Astrocyte (in vitro differentiated cells and primary cell): ENCODE measurements around the gene ARAP2. TPM values are rescaled to one million over a fixed set of nuclear protein-coding genes. Genes with fewer than 3 reads are reported as not detected.

ENCODE experiments used
- DNase-seq: peaks from one replicate; pipeline ENCODE4 v3.0.0-alpha.2; 2010; ENCODE audit warnings: low read depth
- FAIRE-seq: peaks from 2 replicates; lab custom pipeline; 2011; peaks lifted over from hg19 to GRCh38; lab: Jason Lieb, UNC
- H2AFZ ChIP-seq: 2 replicates; pipeline ENCODE4 v1.6.0; 2012; ENCODE audit warnings: low read depth, low read length, inconsistent platforms
- H3K27ac ChIP-seq: 2 replicates; pipeline ENCODE4 v1.5.1; 2011; ENCODE audit warnings: low read depth, low read length, inconsistent platforms
- H3K27me3 ChIP-seq: 2 replicates; pipeline ENCODE4 v1.6.0; 2011; ENCODE audit warnings: low read length, inconsistent platforms; ENCODE audit not compliant: insufficient read depth
- H3K36me3 ChIP-seq: 2 replicates; pipeline ENCODE4 v1.5.1; 2011; ENCODE audit warnings: low read length, inconsistent platforms; ENCODE audit not compliant: insufficient read depth
- H3K4me1 ChIP-seq: 2 replicates; pipeline ENCODE4 v1.5.1; 2011; ENCODE audit warnings: low read length, inconsistent platforms; ENCODE audit not compliant: insufficient read depth
- H3K4me2 ChIP-seq: 2 replicates; pipeline ENCODE4 v1.6.0; 2012; ENCODE audit warnings: low read length, inconsistent platforms
- H3K4me3 ChIP-seq: 2 replicates; pipeline ENCODE4 v1.5.1; 2011; ENCODE audit warnings: low read depth, mild to moderate bottlenecking, low read length, inconsistent platforms; ENCODE audit not compliant: insufficient read depth
- H3K79me2 ChIP-seq: 2 replicates; pipeline ENCODE4 v1.6.0; 2012; ENCODE audit warnings: mild to moderate bottlenecking, low read length, inconsistent platforms; ENCODE audit not compliant: insufficient read depth
- H3K9ac ChIP-seq: 2 replicates; pipeline ENCODE4 v1.6.0; 2012; ENCODE audit warnings: mild to moderate bottlenecking, low read length, inconsistent platforms
- H3K9me3 ChIP-seq: 2 replicates; pipeline ENCODE4 v1.5.1; 2012; ENCODE audit warnings: low read depth, mild to moderate bottlenecking, low read length, inconsistent platforms; ENCODE audit not compliant: insufficient read depth
- H4K20me1 ChIP-seq: 2 replicates; pipeline ENCODE4 v1.6.0; 2012; ENCODE audit warnings: low read length, inconsistent platforms; ENCODE audit not compliant: insufficient read depth
- H3K27ac Mint-ChIP-seq: one replicate; pipeline ENCODE4 v1.8.0; 2021; ENCODE audit warnings: mild to moderate bottlenecking, mixed read lengths; ENCODE audit not compliant: unreplicated experiment
- H3K27me3 Mint-ChIP-seq: one replicate; pipeline ENCODE4 v1.8.0; 2021; ENCODE audit warnings: low read depth, mixed read lengths; ENCODE audit not compliant: unreplicated experiment
- H3K36me3 Mint-ChIP-seq: one replicate; pipeline ENCODE4 v1.8.0; 2021; ENCODE audit warnings: low read depth, mixed read lengths; ENCODE audit not compliant: unreplicated experiment
- H3K4me1 Mint-ChIP-seq: one replicate; pipeline ENCODE4 v1.8.0; 2021; ENCODE audit warnings: low read depth, mixed read lengths; ENCODE audit not compliant: unreplicated experiment
- H3K4me3 Mint-ChIP-seq: one replicate; pipeline ENCODE4 v1.8.0; 2021; ENCODE audit warnings: mild to moderate bottlenecking, moderate library complexity, mixed read lengths; ENCODE audit not compliant: unreplicated experiment
- H3K9me3 Mint-ChIP-seq: one replicate; pipeline ENCODE4 v1.8.0; 2021; ENCODE audit warnings: mild to moderate bottlenecking, mixed read lengths; ENCODE audit not compliant: unreplicated experiment
- CTCF ChIP-seq: IDR thresholded peaks from 2 replicates; pipeline ENCODE4 v1.5.1; 2011; ENCODE audit warnings: low read depth, mild to moderate bottlenecking, inconsistent platforms, low read length, moderate library complexity; ENCODE audit not compliant: insufficient read depth
- EZH2 ChIP-seq: IDR thresholded peaks from 2 replicates; pipeline ENCODE4 v1.6.1; 2012; ENCODE audit warnings: mild to moderate bottlenecking, low read length, inconsistent platforms; ENCODE audit not compliant: insufficient read depth
- total RNA-seq: library from RNA; stranded (reverse); gene quantifications from 2 replicates; pipeline ENCODE4 v1.2.1, GENCODE V29; 2021

Gene ARAP2
- total RNA-seq, 1 donor from 2014 or later = 9.6 TPM

- H3K27me3 ChIP-seq = no peaks in the 10 kb centered on the region
- Mint-ChIP-seq H3K27ac (no peak overlapping the region), H3K9me3 (no peaks in the 10 kb centered on the region), H3K4me1 (no peaks in the 10 kb centered on the region), H3K36me3 (no peaks in the 10 kb centered on the region), H3K4me3 (no peak overlapping the region), H3K27me3 (no peaks in the 10 kb centered on the region)
- H3K27ac ChIP-seq = no peak overlapping the region
- no peak overlapping the region for H3K9ac ChIP-seq
- H3K36me3 ChIP-seq = no peaks in the 10 kb centered on the region
- no peaks in the 10 kb centered on the region for H3K9me3 ChIP-seq
- FAIRE-seq = no peak
- no peak for TF ChIP-seq CTCF
- TF ChIP-seq EZH2 = no peak
- no peaks in the 10 kb centered on the region for H3K79me2 ChIP-seq
- no peak overlapping the region for H3K4me3 ChIP-seq
- no peak for DNase-seq
- H3K4me1 ChIP-seq = no peaks in the 10 kb centered on the region
- no peaks in the 10 kb centered on the region for H4K20me1 ChIP-seq
- no peak overlapping the region for H2AFZ ChIP-seq
- H3K4me2 ChIP-seq = no peak overlapping the region
Observed at GRCh38 chr4:36208893-36209473, 35.3 kb downstream of the ARAP2 start.

- H3K4me1 Mint-ChIP-seq = no peaks in the 10 kb centered on the region
- H3K4me2 ChIP-seq = no peak overlapping the region
- no peaks in the 10 kb centered on the region for H3K9me3 Mint-ChIP-seq
- DNase-seq (no peak), FAIRE-seq (no peak)
- no peak overlapping the region for H3K4me3 Mint-ChIP-seq
- H3K36me3 ChIP-seq = no peaks in the 10 kb centered on the region
- H2AFZ ChIP-seq = no peak overlapping the region
- H3K27me3 Mint-ChIP-seq = no peaks in the 10 kb centered on the region
- no peaks in the 10 kb centered on the region for H3K79me2 ChIP-seq
- no peaks in the 10 kb centered on the region for H4K20me1 ChIP-seq
- H3K27ac Mint-ChIP-seq = no peak overlapping the region
- no peak overlapping the region for H3K9ac ChIP-seq
- H3K27me3 ChIP-seq = no peaks in the 10 kb centered on the region
- no peaks in the 10 kb centered on the region for H3K36me3 Mint-ChIP-seq
- no peak overlapping the region for H3K4me3 ChIP-seq
- H3K27ac ChIP-seq = no peak overlapping the region
- no peaks in the 10 kb centered on the region for H3K4me1 ChIP-seq
- H3K9me3 ChIP-seq = no peaks in the 10 kb centered on the region
- TF ChIP-seq CTCF (no peak), EZH2 (no peak)
Observed at GRCh38 chr4:36207831-36208520, 36.3 kb downstream of the ARAP2 start.

- Mint-ChIP-seq H3K27me3 (no peaks in the 10 kb centered on the region), H3K4me1 (no peaks in the 10 kb centered on the region), H3K4me3 (no peak overlapping the region), H3K36me3 (no peaks in the 10 kb centered on the region), H3K27ac (no peak overlapping the region), H3K9me3 (no peaks in the 10 kb centered on the region)
- H3K9me3 ChIP-seq = no peaks in the 10 kb centered on the region
- DNase-seq (no peak), FAIRE-seq (no peak)
- no peak overlapping the region for H3K27ac ChIP-seq
- H3K27me3 ChIP-seq = no peaks in the 10 kb centered on the region
- H3K79me2 ChIP-seq = no peaks in the 10 kb centered on the region
- no peak overlapping the region for H3K4me3 ChIP-seq
- H3K9ac ChIP-seq = no peak overlapping the region
- no peak overlapping the region for H3K4me2 ChIP-seq
- TF ChIP-seq EZH2 (no peak), CTCF (no peak)
- no peaks in the 10 kb centered on the region for H3K36me3 ChIP-seq
- no peak overlapping the region for H2AFZ ChIP-seq
- H4K20me1 ChIP-seq = no peaks in the 10 kb centered on the region
- no peaks in the 10 kb centered on the region for H3K4me1 ChIP-seq
Observed at GRCh38 chr4:36207367-36207766, 36.9 kb downstream of the ARAP2 start.
